Activated T-cell treated with anti-CD3 and anti-CD28 coated beads, Interleukin-2, amount 50 U/mL, for 48 hours (primary cell): Measurements from ENCODE around the gene TMEM45B.
"Not testable (repeated sequence)": the region's sequence is repeated elsewhere in the genome, so short reads cannot be mapped to it uniquely, and the experiment has no call there.

Experiments used
- DNase-seq, 2 experiments: peaks; one replicate each; pipeline ENCODE4 v3.0.0-alpha.2; 2020

The TMEM45B gene

GRCh38 chr11:129815596-129816461, at the start of gene TMEM45B:
Gene TMEM45B (plus strand): TSS chr11:129815848. CDS start chr11:129852483, 36,635 bp downstream.
- DNase-seq: peak; percentile 47 to 63

GRCh38 chr11:129766898-129767604, 48.6 kb upstream of the TMEM45B start:
- peak; percentile 28 to 35 for DNase-seq

- no peak for DNase-seq
Measured at GRCh38 chr11:129767827-129768226, 47.8 kb upstream of the TMEM45B start.

GRCh38 chr11:129768356-129768755, 47.3 kb upstream of the TMEM45B start:
- no peak for DNase-seq

GRCh38 chr11:129769059-129769458, 46.6 kb upstream of the TMEM45B start:
- no peak for DNase-seq

- no peak for DNase-seq
Measured at GRCh38 chr11:129770993-129771392, 44.7 kb upstream of the TMEM45B start.

GRCh38 chr11:129771456-129771855, 44.2 kb upstream of the TMEM45B start:
- DNase-seq: not testable (repeated sequence)

- no peak for DNase-seq
Measured at GRCh38 chr11:129778877-129779276, 36.8 kb upstream of the TMEM45B start.

GRCh38 chr11:129779342-129779741, 36.3 kb upstream of the TMEM45B start:
- DNase-seq: no peak

- DNase-seq: no peak
Measured at GRCh38 chr11:129785383-129786111, 30.1 kb upstream of the TMEM45B start.

GRCh38 chr11:129786112-129786416, 29.6 kb upstream of the TMEM45B start:
- not testable (repeated sequence) for DNase-seq

- DNase-seq: no peak
Measured at GRCh38 chr11:129787532-129788155, 28.0 kb upstream of the TMEM45B start.

- DNase-seq: no peak
Measured at GRCh38 chr11:129788278-129788677, 27.4 kb upstream of the TMEM45B start.

- DNase-seq: no peak
Measured at GRCh38 chr11:129790106-129790505, 25.5 kb upstream of the TMEM45B start.

GRCh38 chr11:129791515-129791914, 24.1 kb upstream of the TMEM45B start:
- no peak for DNase-seq

- no peak for DNase-seq
Measured at GRCh38 chr11:129792663-129793062, 23.0 kb upstream of the TMEM45B start.

GRCh38 chr11:129795089-129795488, 20.6 kb upstream of the TMEM45B start:
- no peak for DNase-seq

- no peak for DNase-seq
Measured at GRCh38 chr11:129798212-129798611, 17.4 kb upstream of the TMEM45B start.

- DNase-seq: not testable (repeated sequence)
Measured at GRCh38 chr11:129800162-129800561, 15.5 kb upstream of the TMEM45B start.

GRCh38 chr11:129800655-129801054, 15.0 kb upstream of the TMEM45B start:
- no peak for DNase-seq

- DNase-seq: no peak
Measured at GRCh38 chr11:129803533-129803932, 12.1 kb upstream of the TMEM45B start.

GRCh38 chr11:129804012-129804411, 11.6 kb upstream of the TMEM45B start:
- DNase-seq: no peak

- DNase-seq: not testable (repeated sequence)
Measured at GRCh38 chr11:129808241-129808640, 7.4 kb upstream of the TMEM45B start.
